NCI-H526 (cell line): Measurements from ENCODE around the gene GNG7.

Experiments
- DNase-seq, 2 experiments: peaks; one replicate each; lab custom pipeline; 2025; lab: John Stamatoyannopoulos, UW

GNG7 gene

GRCh38 chr19:2702170-2703076 lies at the start of gene GNG7:
Gene GNG7, minus strand, starts transcription at chr19:2702694. Its CDS starts 182,006 bp downstream, at chr19:2520688.
- DNase-seq = peak; percentile 17 to 89

GRCh38 chr19:2751438-2751830 lies 48.9 kb upstream of the GNG7 start:
- no peak for DNase-seq

- no peak for DNase-seq
Observed at GRCh38 chr19:2750808-2751437, 48.4 kb upstream of the GNG7 start.

GRCh38 chr19:2747349-2747748 lies 44.9 kb upstream of the GNG7 start:
- no peak for DNase-seq

- no peak for DNase-seq
Observed at GRCh38 chr19:2744113-2744512, 41.6 kb upstream of the GNG7 start.

GRCh38 chr19:2743099-2743498 lies 40.6 kb upstream of the GNG7 start:
- no peak for DNase-seq

- no peak for DNase-seq
Observed at GRCh38 chr19:2740314-2740656, 37.8 kb upstream of the GNG7 start.

GRCh38 chr19:2739602-2740313 lies 37.3 kb upstream of the GNG7 start, which contains the start of gene SLC39A3:
Gene SLC39A3, minus strand, starts transcription at chr19:2740017. Its CDS starts 2,760 bp downstream, at chr19:2737257.
- DNase-seq = peak; percentile 85 to 94

- DNase-seq = no peak
Observed at GRCh38 chr19:2736550-2737190, 34.2 kb upstream of the GNG7 start.

GRCh38 chr19:2735374-2735773 lies 32.9 kb upstream of the GNG7 start:
- no peak for DNase-seq

GRCh38 chr19:2734589-2735288 lies 32.2 kb upstream of the GNG7 start:
- no peak for DNase-seq

GRCh38 chr19:2733930-2734588 lies 31.6 kb upstream of the GNG7 start:
- DNase-seq = no peak

- DNase-seq = no peak
Observed at GRCh38 chr19:2732883-2733282, 30.4 kb upstream of the GNG7 start.

- DNase-seq = no peak
Observed at GRCh38 chr19:2732157-2732725, 29.7 kb upstream of the GNG7 start.

- DNase-seq = no peak
Observed at GRCh38 chr19:2731181-2731995, 28.9 kb upstream of the GNG7 start.

- no peak for DNase-seq
Observed at GRCh38 chr19:2729943-2730818, 27.7 kb upstream of the GNG7 start.

GRCh38 chr19:2728783-2729387 lies 26.4 kb upstream of the GNG7 start:
- no peak for DNase-seq

GRCh38 chr19:2727640-2727944 lies 25.1 kb upstream of the GNG7 start:
- no peak for DNase-seq
